Osteoblast (primary cell): ENCODE results near the gene ACTC1. TPM values are rescaled to one million over a fixed set of nuclear protein-coding genes. Genes with fewer than 3 reads are reported as not detected.
"Not testable (repeated sequence)": the region's sequence is repeated elsewhere in the genome, so short reads cannot be mapped to it uniquely, and the experiment has no call there.

Source experiments
- DNase-seq: peaks from one replicate; pipeline ENCODE4 v3.0.0; 2011; ENCODE audit warnings: low spot score, mixed read lengths; ENCODE audit not compliant: insufficient read length; ENCODE audit errors: missing footprints
- H2AFZ ChIP-seq: 2 replicates; pipeline ENCODE4 v1.6.0; 2011; ENCODE audit warnings: mild to moderate bottlenecking, low read length
- H3K27ac ChIP-seq: 2 replicates; pipeline ENCODE4 v1.5.1; 2011; ENCODE audit warnings: mild to moderate bottlenecking, low read depth, low read length, moderate library complexity
- H3K27me3 ChIP-seq: 2 replicates; pipeline ENCODE4 v1.6.0; 2012; ENCODE audit warnings: mild to moderate bottlenecking, control low read depth, inconsistent platforms, low read length, moderate library complexity; ENCODE audit not compliant: insufficient read depth
- H3K36me3 ChIP-seq: 2 replicates; pipeline ENCODE4 v1.5.1; 2011; ENCODE audit warnings: mild to moderate bottlenecking, low read length, control low read depth, moderate library complexity; ENCODE audit not compliant: insufficient read depth
- H3K4me1 ChIP-seq: 2 replicates; pipeline ENCODE4 v1.5.1; 2011; ENCODE audit warnings: mild to moderate bottlenecking, low read length, control low read depth, moderate library complexity; ENCODE audit not compliant: insufficient read depth
- H3K4me2 ChIP-seq: 2 replicates; pipeline ENCODE4 v1.6.0; 2011; ENCODE audit warnings: mild to moderate bottlenecking, low read length; ENCODE audit not compliant: insufficient read depth
- H3K4me3 ChIP-seq: fragments of 200-600 bp; sonication (generic); 3 replicates; pipeline ENCODE4 v1.5.1; 2012; ENCODE audit warnings: mild to moderate bottlenecking, low read length, inconsistent platforms; ENCODE audit not compliant: insufficient read depth
- H3K79me2 ChIP-seq: 2 replicates; pipeline ENCODE4 v1.6.0; 2012; ENCODE audit warnings: mild to moderate bottlenecking, low read length, control low read depth, inconsistent platforms; ENCODE audit not compliant: insufficient read depth
- H3K9me3 ChIP-seq: 2 replicates; pipeline ENCODE4 v1.5.1; 2011; ENCODE audit warnings: low read depth, low read length, control low read depth
- H4K20me1 ChIP-seq: 2 replicates; pipeline ENCODE4 v1.6.0; 2012; ENCODE audit warnings: mild to moderate bottlenecking, low read length, control low read depth; ENCODE audit not compliant: insufficient read depth
- total RNA-seq: library from RNA; depleted of rRNA; stranded (reverse); fragments of >200 nt; gene quantifications from 2 replicates; pipeline ENCODE4 v1.2.3, GENCODE V29; 2012
- TF ChIP-seq, protein P1 (sequence below): IDR thresholded peaks from 2 replicates; pipeline ENCODE4 v1.5.1; 2011; ENCODE audit warnings: mild to moderate bottlenecking, low read depth, low read length, moderate library complexity; ENCODE audit errors: extremely low read depth

ACTC1 gene
- total RNA-seq, 1 donor, result not detected

DNA sequence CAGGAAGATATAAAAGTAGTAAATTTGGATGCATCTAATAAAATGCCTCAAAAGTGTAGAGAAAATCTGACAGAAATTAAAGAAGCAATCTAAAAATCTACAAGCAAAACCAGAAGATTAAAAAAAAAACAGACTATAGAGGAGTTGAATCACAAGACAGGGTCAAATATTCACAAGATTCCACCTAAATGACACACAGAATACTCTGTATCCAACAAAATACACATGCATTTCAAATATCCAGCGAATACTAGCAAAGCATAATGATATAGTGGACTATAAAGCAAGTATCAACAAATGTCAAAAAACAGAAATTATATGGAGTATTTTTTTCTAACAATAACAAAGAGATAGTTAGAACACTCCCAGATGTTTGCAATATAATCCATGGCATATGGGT lies 20.5 kb upstream of the ACTC1 start:
- Histone ChIP-seq H3K27me3 (no peaks in the 10 kb centered on the region), H3K9me3 (no peaks in the 10 kb centered on the region), H4K20me1 (no peaks in the 10 kb centered on the region), H3K79me2 (no peaks in the 10 kb centered on the region), H2AFZ (no peak overlapping the region), H3K4me1 (peaks cover 38% of the 10 kb centered on the region), H3K27ac (no peak overlapping the region), H3K4me2 (no peak overlapping the region), H3K36me3 (no peaks in the 10 kb centered on the region), H3K4me3 (no peak overlapping the region)
- DNase-seq, result no peak
- TF ChIP-seq, protein P1, sequence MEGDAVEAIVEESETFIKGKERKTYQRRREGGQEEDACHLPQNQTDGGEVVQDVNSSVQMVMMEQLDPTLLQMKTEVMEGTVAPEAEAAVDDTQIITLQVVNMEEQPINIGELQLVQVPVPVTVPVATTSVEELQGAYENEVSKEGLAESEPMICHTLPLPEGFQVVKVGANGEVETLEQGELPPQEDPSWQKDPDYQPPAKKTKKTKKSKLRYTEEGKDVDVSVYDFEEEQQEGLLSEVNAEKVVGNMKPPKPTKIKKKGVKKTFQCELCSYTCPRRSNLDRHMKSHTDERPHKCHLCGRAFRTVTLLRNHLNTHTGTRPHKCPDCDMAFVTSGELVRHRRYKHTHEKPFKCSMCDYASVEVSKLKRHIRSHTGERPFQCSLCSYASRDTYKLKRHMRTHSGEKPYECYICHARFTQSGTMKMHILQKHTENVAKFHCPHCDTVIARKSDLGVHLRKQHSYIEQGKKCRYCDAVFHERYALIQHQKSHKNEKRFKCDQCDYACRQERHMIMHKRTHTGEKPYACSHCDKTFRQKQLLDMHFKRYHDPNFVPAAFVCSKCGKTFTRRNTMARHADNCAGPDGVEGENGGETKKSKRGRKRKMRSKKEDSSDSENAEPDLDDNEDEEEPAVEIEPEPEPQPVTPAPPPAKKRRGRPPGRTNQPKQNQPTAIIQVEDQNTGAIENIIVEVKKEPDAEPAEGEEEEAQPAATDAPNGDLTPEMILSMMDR, result no peak

DNA sequence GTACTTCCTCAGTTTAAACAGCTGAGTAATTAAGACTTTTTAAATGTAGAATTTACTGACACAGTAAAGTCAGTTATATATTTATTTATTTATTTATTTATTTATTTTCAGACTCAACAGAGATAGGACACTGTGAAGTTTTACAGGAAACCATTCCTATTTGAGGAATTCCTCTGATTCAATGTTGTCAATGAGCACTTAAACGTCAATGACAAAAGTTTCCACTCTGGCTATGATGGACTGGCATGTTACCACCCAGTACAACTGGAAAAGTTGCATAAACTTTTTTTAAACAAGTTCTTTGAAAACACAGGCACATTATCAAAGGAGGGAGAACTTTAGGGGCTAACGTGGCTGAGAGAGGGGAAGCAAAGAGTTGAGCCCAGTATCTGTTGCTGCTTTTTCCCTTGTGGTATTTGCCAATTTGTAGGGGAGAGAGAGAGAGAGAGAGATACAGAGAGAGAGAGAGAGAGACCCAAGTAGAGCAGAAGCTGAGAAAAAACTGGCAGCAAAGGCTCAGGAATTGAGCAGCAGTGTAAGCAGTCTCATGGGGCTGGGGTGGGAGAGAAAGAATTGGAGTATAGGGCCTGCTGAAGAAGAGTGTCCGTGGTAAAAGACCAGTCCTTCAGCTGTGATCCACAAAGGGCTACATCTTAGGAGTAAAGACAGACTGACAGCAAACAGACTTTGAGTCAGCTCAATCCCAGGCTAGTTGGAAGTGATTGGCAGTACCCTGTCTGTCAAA lies 18.3 kb upstream of the ACTC1 start:
- H3K36me3 ChIP-seq, result no peaks in the 10 kb centered on the region
- no peak overlapping the region for H3K4me3 ChIP-seq
- TF ChIP-seq, protein P1, result no peak
- no peak for DNase-seq
- no peaks in the 10 kb centered on the region for H3K27me3 ChIP-seq
- H3K27ac ChIP-seq, result peak overlapping the region; percentile 98
- H3K79me2 ChIP-seq, result no peaks in the 10 kb centered on the region
- no peaks in the 10 kb centered on the region for H3K9me3 ChIP-seq
- H3K4me2 ChIP-seq, result no peak overlapping the region
- H2AFZ ChIP-seq, result peak overlapping the region; percentile 64
- no peaks in the 10 kb centered on the region for H4K20me1 ChIP-seq
- H3K4me1 ChIP-seq, result peaks cover 44% of the 10 kb centered on the region

DNA sequence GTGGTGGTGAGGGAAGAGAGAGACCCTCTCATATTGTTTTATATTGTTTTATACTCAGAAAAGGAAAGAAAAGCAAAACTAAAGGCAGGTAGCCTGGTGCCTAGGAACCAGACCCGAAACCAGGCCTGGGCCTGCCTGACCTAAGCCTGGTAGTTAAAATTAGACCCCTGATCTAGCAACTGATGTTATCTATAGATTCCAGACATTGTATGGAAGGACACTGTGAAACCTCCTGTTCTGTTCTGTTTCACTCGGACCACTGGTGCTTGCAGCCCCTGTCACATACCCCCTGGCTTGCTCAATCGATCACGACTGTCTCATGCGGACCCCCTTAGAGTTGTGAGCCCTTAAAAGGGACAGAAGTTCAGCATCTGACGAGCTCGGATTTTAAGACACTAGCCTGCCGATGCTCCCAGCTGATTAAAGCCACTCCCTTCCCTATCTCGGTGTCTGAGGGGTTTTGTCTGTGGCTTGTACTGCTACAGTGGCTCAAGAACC lies 17.6 kb upstream of the ACTC1 start:
- H3K36me3 ChIP-seq, H3K9me3 ChIP-seq, DNase-seq, H3K4me3 ChIP-seq, H4K20me1 ChIP-seq, H3K79me2 ChIP-seq, H3K27me3 ChIP-seq: not testable (repeated sequence)
- Histone ChIP-seq H3K27ac (peak overlapping the region; percentile 98), H3K4me2 (peak overlapping the region; percentile 31), H2AFZ (peak overlapping the region; percentile 64), H3K4me1 (peaks cover 40% of the 10 kb centered on the region)

DNA sequence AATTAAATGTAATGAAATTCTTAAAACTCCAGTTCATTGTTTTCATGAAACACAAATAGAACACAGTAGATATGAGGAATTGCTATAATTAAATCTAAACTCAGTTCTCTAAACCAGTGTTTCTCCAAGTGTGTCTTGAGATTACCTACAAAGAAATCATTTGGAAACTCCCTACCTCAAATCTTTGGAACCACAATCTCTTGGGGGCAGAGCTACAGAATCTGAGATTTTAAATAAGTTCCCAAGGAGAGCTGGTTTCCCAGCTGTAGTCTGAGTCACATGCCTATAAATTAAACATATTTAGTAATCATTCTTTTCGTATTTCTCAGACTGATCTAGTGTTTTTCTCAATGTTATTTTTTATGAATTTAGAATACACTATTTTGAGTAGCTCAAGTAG lies 17.0 kb upstream of the ACTC1 start:
- Histone ChIP-seq H3K27ac (peak overlapping the region; percentile 98), H3K36me3 (no peaks in the 10 kb centered on the region)
- TF ChIP-seq, protein P1, result no peak

More for the DNA sequence above, 17.0 kb upstream of the ACTC1 start:
- H3K4me2 ChIP-seq, result peak overlapping the region; percentile 31
- H2AFZ ChIP-seq, result no peak overlapping the region
- H3K9me3 ChIP-seq, result no peaks in the 10 kb centered on the region
- no peak overlapping the region for H3K4me3 ChIP-seq
- no peaks in the 10 kb centered on the region for H4K20me1 ChIP-seq
- DNase-seq, result peak; percentile 72
- H3K79me2 ChIP-seq, result no peaks in the 10 kb centered on the region
- H3K4me1 ChIP-seq, result peaks cover 40% of the 10 kb centered on the region
- no peaks in the 10 kb centered on the region for H3K27me3 ChIP-seq
